ENCODE results near the gene TNFAIP8L2. TPM values are rescaled to one million over a fixed set of nuclear protein-coding genes. Genes with fewer than 3 reads are reported as not detected.
A peak's percentile ranks its signal among the peaks of the same experiment; 100 is the strongest.

The TNFAIP8L2 gene
- 0.14 and 0.15 TPM in 2 replicates for total RNA-seq (2014; rRNA removed; shearing (Covaris generic))

DNA sequence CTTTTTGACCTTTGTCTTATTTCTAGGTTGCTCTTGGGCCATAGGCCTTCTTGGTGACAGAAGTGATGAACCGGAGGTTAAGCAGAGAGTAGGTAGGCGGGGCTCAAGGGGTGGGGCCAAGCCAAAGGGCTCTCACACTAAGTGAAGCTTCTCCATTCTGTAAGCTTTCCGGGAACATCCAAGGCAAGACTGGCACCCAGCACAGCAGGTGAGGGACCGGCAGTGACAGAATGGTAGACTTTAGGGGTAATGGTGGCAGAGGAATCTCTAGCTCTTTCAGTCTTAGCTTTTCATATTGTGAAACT is at the start of gene TNFAIP8L2:
TNFAIP8L2 (plus strand) TSS at position 135 of the 305 bp plus-strand sequence. CDS start 2,049 bp downstream, outside the sequence.
- H3K36me3 ChIP-seq (replicated peaks; ENCODE audit: control insufficient read depth, insufficient read depth, low read length) = peaks cover 5% of the 10 kb centered on the region
- no peak within 1 kb of the TSS for H3K4me3 ChIP-seq (ENCODE audit: insufficient read depth, low read depth, low read length)
- no peaks in the 10 kb centered on the region for H3K27me3 ChIP-seq (ENCODE audit: control insufficient read depth, insufficient read depth, low read length)
- no peak for DNase-seq

DNA sequence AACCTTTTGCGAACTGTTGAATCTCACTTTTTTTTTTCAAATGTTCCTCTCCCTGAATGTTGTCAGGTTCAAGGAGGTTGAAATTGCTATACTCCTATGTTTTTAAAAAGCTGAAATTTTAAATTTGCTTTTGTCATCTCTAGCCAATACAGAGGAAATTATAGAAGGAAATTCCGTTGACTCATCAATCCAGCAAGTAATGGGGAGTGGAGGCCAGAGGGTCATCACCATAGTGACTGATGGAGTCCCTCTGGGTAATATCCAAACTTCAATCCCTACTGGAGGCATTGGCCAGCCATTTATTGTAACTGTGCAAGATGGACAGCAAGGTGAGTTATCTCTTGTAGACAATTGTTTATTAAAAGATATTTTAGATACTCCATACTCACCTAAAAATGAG is 49.6 kb upstream of the TNFAIP8L2 start:
- DNase-seq = no peak
- Histone ChIP-seq H3K27me3 (ENCODE audit: control insufficient read depth, insufficient read depth, low read length) (no peaks in the 10 kb centered on the region), H3K4me3 (ENCODE audit: insufficient read depth, low read depth, low read length) (no peak overlapping the region), H3K36me3 (replicated peaks; ENCODE audit: control insufficient read depth, insufficient read depth, low read length) (no peaks in the 10 kb centered on the region)

DNA sequence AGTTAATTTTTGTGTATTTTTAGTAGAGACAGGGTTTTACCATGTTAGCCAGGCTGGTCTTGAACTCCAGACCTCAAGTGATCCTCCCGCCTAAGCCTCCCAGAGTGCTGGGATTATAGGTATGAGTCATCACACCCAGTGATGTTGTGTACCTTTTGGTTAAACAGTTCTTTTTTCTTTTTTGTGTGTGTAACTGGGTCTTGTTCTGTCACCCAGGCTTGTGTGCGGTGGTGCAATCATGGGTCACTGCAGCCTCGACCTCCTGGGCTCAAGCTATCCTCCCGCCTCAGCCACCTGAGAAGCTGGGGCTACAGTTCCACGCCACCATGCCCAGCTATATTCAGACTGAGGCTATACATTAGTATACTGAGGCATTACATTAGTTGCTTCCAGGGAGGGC is 48.1 kb upstream of the TNFAIP8L2 start:
- no peak for DNase-seq
- H3K36me3 ChIP-seq (replicated peaks; ENCODE audit: control insufficient read depth, insufficient read depth, low read length) = no peaks in the 10 kb centered on the region
- no peak overlapping the region for H3K4me3 ChIP-seq (ENCODE audit: insufficient read depth, low read depth, low read length)
- no peaks in the 10 kb centered on the region for H3K27me3 ChIP-seq (ENCODE audit: control insufficient read depth, insufficient read depth, low read length)

DNA sequence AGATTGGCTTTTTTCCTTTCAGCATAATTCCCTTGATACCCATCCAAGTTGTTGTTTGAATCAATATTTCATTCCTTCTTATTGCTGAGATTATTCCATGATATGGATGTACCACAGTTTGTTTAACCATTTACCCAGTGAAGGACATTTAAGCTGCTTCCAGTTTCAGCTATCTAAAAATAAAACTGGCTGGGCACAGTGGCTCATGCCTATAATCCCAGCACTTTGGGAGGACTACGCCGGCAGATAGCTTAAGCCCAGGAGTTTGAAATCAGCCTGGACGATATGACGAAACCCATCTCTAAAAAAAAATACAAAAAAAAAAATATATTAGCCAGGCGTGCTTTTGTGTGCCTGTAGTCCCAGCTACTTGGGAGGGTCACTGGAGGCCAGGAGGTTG is 42.6 kb upstream of the TNFAIP8L2 start:
- Histone ChIP-seq H3K4me3 (ENCODE audit: insufficient read depth, low read depth, low read length) (no peak overlapping the region), H3K36me3 (replicated peaks; ENCODE audit: control insufficient read depth, insufficient read depth, low read length) (no peaks in the 10 kb centered on the region)

DNA sequence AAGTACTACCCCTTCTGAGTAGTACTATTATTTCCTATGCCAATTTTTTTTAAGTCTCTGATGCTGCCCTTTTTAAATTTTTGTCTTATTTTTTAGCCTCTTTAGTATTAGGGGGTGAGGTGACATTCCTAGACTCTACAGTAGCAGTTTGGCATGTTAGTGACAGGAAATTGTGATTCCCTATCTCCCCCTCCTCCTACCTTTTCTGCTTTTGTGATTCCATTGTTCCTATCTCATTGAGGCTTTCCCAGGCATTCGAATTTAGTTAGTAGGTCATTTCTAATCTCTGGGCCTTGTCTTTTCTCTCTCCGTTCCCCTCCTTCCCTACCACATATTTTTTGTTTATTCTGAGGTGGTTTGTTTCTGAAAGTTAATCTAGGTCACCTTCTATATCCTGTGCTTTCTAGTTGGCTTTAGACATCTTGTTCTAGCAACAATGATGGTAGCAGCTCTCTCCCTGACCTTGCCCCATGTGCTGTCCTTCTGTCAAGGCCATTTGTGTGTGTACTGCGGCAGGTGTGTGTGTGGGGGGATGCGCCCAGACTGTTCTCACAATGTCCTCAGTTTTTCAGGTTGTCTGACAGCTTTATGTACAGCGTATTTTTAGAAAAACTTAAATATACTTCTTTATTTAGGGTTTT is 31.6 kb upstream of the TNFAIP8L2 start:
- no peaks in the 10 kb centered on the region for H3K27me3 ChIP-seq (ENCODE audit: control insufficient read depth, insufficient read depth, low read length)
- H3K36me3 ChIP-seq (replicated peaks; ENCODE audit: control insufficient read depth, insufficient read depth, low read length) = no peaks in the 10 kb centered on the region
- no peak overlapping the region for H3K4me3 ChIP-seq (ENCODE audit: insufficient read depth, low read depth, low read length)
- peak; percentile 48 for DNase-seq

More for the DNA sequence above, 42.6 kb upstream of the TNFAIP8L2 start:
- H3K27me3 ChIP-seq (ENCODE audit: control insufficient read depth, insufficient read depth, low read length) = no peaks in the 10 kb centered on the region
- DNase-seq = no peak

DNA sequence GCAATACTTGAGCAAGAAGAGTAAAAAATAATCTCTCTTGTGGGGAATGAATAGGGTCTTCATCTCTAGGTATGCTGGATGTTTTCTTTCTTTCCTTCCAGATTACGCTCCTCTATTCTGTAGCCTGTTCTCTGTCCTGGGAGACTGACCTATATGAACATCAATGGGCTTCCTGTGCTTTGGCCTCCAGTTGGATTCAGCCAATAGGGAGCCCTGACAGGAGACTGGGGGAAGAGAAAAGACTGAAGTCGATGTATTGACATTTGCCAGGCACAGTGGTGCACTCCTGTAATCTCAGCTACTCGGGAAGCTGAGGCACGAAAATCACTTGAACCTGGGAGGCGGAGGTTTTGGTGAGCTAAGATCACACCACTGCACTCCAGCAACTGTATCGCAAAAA is 27.6 kb upstream of the TNFAIP8L2 start:
- Histone ChIP-seq H3K4me3 (ENCODE audit: insufficient read depth, low read depth, low read length) (no peak overlapping the region), H3K36me3 (replicated peaks; ENCODE audit: control insufficient read depth, insufficient read depth, low read length) (no peaks in the 10 kb centered on the region), H3K27me3 (ENCODE audit: control insufficient read depth, insufficient read depth, low read length) (peaks cover 26% of the 10 kb centered on the region)
- peak; percentile 56 for DNase-seq

DNA sequence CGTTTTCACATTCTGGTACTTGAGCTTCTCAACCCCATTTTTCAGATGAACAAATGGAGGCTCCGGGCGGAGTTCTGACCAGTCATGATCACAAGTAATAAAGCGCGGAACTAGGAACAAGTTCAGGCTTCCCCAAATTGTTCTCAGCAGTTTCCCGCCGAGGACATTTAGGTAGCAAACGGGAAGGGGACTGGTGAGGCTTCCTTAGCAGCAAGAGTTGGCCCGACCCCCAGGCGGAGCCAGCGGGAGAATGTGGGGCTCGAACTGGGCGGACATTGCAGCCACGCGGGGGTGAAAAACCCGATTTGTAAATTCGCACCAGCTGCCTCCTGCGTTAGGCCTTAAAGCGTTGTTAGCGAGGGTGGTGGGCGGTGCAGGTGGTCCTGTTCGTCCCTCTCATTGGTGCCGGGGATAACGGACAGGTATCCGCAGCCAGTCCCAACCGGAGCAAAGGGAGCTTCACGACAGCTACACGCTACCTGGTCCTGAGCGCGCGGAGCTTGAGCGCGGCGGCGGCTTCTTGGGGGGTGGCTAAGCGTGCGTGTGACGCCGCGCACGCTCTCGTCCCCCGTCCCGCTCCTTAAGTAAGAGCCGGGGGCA is 25.4 kb upstream of the TNFAIP8L2 start:
- Histone ChIP-seq H3K36me3 (replicated peaks; ENCODE audit: control insufficient read depth, insufficient read depth, low read length) (peaks cover 1% of the 10 kb centered on the region), H3K4me3 (ENCODE audit: insufficient read depth, low read depth, low read length) (peak overlapping the region; percentile 51), H3K27me3 (ENCODE audit: control insufficient read depth, insufficient read depth, low read length) (peaks cover 40% of the 10 kb centered on the region)
- DNase-seq = peak; percentile 98

DNA sequence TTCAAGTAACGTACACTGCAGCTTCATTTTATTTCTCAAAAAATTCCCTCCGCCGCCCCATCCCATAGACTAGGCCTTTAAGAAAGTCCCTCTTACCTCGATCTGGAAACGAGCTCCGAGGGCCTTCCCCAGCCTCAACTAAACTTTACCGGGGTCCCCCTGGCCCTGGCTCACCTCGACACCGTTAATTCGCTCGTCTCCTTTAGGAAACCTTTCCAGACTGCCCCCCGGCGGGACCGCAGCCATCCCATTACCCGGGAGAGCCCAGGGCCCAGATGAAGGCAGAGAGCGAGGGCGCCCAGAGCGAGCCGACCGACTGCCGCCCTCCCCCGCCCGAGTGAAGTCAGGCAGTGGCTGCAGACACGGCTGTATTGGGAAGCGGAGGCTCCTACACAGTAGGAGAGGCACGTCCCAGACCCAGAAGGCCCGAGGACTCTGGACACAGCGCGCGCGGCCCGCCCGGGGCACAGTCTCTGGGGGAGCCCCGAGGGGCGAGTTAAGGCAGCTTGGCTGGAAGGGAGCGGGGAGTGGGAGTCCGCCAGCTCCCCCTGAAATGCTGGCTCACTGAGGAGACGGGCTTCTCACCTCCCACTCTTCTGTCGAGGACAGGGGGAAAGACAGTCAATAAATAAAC is 24.6 kb upstream of the TNFAIP8L2 start:
- peak; percentile 84 for DNase-seq
- peak overlapping the region; percentile 51 for H3K4me3 ChIP-seq (ENCODE audit: insufficient read depth, low read depth, low read length)
- H3K36me3 ChIP-seq (replicated peaks; ENCODE audit: control insufficient read depth, insufficient read depth, low read length) = peaks cover 2% of the 10 kb centered on the region
- H3K27me3 ChIP-seq (ENCODE audit: control insufficient read depth, insufficient read depth, low read length) = peaks cover 40% of the 10 kb centered on the region

DNA sequence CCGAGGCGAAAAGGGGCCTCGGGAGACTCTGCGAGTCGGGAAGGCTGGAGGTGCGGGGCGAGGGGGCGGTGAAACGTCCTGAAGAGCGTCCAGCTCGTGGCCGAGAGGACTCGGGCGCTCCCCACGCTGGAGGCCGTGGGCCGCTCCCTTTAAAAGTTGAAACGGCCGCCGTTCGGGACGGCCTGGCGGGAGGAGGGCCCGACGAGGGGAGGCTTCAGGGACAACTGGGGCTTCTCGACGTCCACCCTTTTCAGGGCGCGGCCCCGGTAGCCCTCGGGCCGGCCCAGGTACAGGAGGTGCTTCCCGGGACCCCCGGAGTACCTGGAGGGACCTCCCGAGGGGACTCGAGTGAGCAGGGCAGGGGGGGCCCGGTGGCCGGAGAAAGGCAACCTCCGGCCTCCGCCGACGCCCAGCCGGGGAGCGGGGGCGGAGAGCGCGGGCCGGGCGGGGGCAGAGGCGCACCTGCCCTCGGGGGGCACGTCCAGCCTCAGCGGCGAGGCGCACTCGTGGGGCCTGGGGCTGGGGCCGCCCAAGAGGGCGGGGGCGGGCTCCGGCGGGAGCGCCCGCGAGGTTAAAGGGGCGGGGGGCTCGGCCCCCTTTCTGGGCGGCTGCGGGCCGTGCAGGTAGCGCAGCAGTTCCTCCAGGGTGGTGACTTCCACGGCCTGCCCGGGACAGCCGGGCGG is 24.0 kb upstream of the TNFAIP8L2 start:
- DNase-seq = peak; percentile 83
- Histone ChIP-seq H3K27me3 (ENCODE audit: control insufficient read depth, insufficient read depth, low read length) (peaks cover 40% of the 10 kb centered on the region), H3K4me3 (ENCODE audit: insufficient read depth, low read depth, low read length) (peak overlapping the region; percentile 51), H3K36me3 (replicated peaks; ENCODE audit: control insufficient read depth, insufficient read depth, low read length) (peaks cover 4% of the 10 kb centered on the region)

DNA sequence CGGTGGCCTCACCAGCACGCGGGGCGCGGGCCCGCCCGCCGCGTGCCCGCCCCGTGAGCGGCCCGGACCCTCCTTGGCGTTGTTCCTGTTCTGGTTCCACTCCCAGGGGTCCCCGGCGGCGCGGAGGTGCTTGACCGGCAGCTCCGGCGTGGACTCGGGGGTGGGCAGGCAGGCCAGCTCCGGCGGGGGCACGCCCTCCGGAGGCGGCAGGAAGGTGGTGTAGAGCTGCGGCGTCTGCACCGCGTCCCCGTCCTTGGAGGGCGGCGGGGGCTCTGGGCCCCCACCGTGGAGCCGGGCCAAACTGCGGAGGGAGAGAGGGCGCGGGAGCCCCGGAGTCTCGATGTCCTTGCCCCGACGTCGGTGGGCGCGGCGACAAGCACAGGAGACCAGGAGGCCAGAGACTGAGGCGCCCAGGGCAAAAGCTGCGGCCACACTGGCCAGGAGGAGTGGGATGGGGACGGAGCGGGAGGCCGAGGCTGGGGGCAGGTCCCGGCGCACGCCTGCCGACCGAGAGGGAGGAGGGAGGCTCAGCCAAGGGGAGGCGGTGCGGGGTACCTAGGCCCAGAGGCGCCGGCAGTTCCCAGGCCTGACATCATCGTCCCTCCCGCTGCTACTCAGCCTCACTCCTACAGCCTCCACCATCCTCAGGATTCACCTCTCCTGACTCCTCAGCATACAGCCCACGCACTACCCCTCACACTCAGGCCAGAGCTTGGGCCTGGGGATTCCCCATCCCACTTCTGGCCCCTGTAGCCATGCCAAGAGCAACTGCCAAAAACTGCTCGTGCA is 23.2 kb upstream of the TNFAIP8L2 start:
- peaks cover 40% of the 10 kb centered on the region for H3K27me3 ChIP-seq (ENCODE audit: control insufficient read depth, insufficient read depth, low read length)
- DNase-seq = peak; percentile 87
- peak overlapping the region; percentile 51 for H3K4me3 ChIP-seq (ENCODE audit: insufficient read depth, low read depth, low read length)
- peaks cover 4% of the 10 kb centered on the region for H3K36me3 ChIP-seq (replicated peaks; ENCODE audit: control insufficient read depth, insufficient read depth, low read length)

DNA sequence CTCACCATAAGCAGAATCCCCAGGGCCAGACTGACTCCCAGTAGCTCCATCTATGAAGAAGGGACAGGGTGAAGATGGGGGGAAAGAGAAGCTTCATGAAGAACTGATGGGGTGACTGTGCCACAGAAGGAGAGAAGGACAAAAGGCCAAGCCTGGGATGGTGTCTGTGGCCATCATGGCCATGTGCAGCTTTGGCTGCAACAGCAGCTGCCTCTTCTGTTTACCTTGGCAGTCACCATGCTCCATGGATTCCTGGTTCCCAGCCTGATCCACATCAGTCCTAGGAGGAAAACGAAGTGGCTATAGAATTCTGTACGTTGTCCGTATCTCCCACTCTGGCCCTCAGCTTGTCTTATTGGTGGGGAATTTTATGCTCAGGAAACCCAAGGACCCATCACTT is 22.1 kb upstream of the TNFAIP8L2 start:
- DNase-seq = no peak
- H3K4me3 ChIP-seq (ENCODE audit: insufficient read depth, low read depth, low read length) = no peak overlapping the region
- peaks cover 40% of the 10 kb centered on the region for H3K27me3 ChIP-seq (ENCODE audit: control insufficient read depth, insufficient read depth, low read length)
- H3K36me3 ChIP-seq (replicated peaks; ENCODE audit: control insufficient read depth, insufficient read depth, low read length) = peaks cover 4% of the 10 kb centered on the region

DNA sequence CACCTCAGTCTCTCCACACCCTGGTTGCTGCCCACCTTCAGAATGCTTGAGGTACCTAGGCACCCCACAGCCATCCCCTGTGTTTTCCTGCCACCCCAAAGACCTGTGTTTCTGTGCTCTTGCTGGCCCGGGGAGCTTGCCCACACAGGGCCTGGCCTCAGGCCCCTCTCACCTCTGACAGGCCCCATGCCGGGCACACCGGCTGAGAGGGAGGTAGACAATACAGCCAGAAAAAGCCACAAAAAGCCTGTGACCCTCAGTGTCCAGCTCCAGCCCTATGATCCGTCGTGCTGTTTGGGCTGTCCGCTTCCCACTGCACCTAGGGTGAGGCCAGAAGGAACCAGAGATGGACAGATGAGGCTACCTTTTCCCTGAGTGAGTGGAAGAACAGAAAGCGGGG is 21.5 kb upstream of the TNFAIP8L2 start:
- peak; percentile 14 for DNase-seq
- peaks cover 40% of the 10 kb centered on the region for H3K27me3 ChIP-seq (ENCODE audit: control insufficient read depth, insufficient read depth, low read length)

DNA sequence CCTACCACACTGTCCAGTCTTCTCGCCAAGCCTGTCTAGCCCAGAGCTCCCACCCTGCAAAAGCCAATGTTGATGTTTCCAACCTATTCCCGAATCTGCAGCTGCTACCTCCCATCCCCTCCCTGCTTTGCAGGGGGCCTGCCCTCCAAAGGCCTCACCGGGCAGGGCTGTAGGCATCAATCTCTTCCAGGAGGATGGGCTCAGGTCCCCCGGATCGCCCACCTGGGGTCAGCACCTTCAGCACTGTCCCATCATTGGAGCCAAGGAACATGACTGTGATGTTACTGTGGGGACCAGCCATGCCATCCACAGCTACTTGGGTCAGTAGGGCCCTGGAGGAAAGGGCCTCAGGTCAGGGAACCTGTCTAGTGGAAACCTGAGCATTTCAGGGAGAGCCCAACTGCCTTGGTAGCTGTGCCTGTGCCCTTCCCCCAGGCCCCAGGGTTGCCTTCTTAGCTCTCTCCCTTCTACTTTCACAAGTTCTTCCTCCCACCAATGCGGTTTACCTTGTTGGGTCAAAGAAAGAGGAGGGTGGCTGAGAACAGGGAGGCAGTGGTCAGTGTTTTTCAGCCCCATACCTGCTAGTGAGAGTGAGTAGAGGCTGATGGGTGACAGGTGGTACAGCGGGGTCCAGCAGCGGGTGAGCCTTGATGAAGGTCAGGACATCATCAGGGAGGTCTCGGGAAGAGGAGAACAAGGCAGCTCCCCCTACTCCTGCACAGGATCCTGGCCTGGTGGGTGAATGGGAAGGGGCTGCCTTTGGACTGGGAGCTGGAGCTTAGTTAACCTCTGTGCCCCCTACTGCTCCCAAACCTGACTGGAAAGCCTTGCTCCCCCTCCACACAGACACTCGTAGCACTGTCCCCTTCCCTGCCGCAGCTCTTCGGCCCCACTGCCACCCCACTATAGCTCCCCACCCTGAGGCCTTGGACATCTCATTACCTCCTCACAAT is 20.7 kb upstream of the TNFAIP8L2 start:
- Histone ChIP-seq H3K27me3 (ENCODE audit: control insufficient read depth, insufficient read depth, low read length) (peaks cover 37% of the 10 kb centered on the region), H3K36me3 (replicated peaks; ENCODE audit: control insufficient read depth, insufficient read depth, low read length) (peaks cover 4% of the 10 kb centered on the region), H3K4me3 (ENCODE audit: insufficient read depth, low read depth, low read length) (no peak overlapping the region)
- peak; percentile 60 for DNase-seq

More for the DNA sequence above, 21.5 kb upstream of the TNFAIP8L2 start:
- Histone ChIP-seq H3K36me3 (replicated peaks; ENCODE audit: control insufficient read depth, insufficient read depth, low read length) (peaks cover 4% of the 10 kb centered on the region), H3K4me3 (ENCODE audit: insufficient read depth, low read depth, low read length) (no peak overlapping the region)
